GM21825 (cell line): ENCODE results near the gene ARHGDIB.

ENCODE experiments used
- ATAC-seq: cut with Tn5 transposase; IDR thresholded peaks from one replicate; pipeline ENCODE4 v1.9.1; 2021; ENCODE audit warnings: mild to moderate bottlenecking, moderate library complexity; ENCODE audit not compliant: unreplicated experiment

ARHGDIB gene

GRCh38 chr12:14957551-14958168, 3.7 kb downstream of the ARHGDIB start:
- no peak for ATAC-seq

GRCh38 chr12:14956905-14957304, 4.5 kb downstream of the ARHGDIB start:
- no peak for ATAC-seq

- peak; percentile 30 for ATAC-seq
Measured at GRCh38 chr12:14956024-14956891, 5.1 kb downstream of the ARHGDIB start.

GRCh38 chr12:14954269-14954668, 7.1 kb downstream of the ARHGDIB start:
- ATAC-seq, result no peak

- ATAC-seq, result no peak
Measured at GRCh38 chr12:14953752-14954151, 7.6 kb downstream of the ARHGDIB start.

- peak; percentile 61 for ATAC-seq
Measured at GRCh38 chr12:14952299-14952921, 9.0 kb downstream of the ARHGDIB start.

- ATAC-seq, result no peak
Measured at GRCh38 chr12:14951851-14952250, 9.6 kb downstream of the ARHGDIB start.

GRCh38 chr12:14950982-14951746, 10.2 kb downstream of the ARHGDIB start:
- no peak for ATAC-seq

GRCh38 chr12:14950421-14950820, 11.0 kb downstream of the ARHGDIB start:
- ATAC-seq, result no peak

GRCh38 chr12:14949631-14950030, 11.8 kb downstream of the ARHGDIB start:
- ATAC-seq, result no peak

GRCh38 chr12:14948672-14949071, 12.7 kb downstream of the ARHGDIB start:
- peak; percentile 90 for ATAC-seq

GRCh38 chr12:14946861-14947260, 14.5 kb downstream of the ARHGDIB start:
- no peak for ATAC-seq

- no peak for ATAC-seq
Measured at GRCh38 chr12:14946162-14946561, 15.2 kb downstream of the ARHGDIB start.

GRCh38 chr12:14942196-14942931, 19.0 kb downstream of the ARHGDIB start:
- ATAC-seq, result no peak

- no peak for ATAC-seq
Measured at GRCh38 chr12:14941369-14941768, 20.0 kb downstream of the ARHGDIB start.

- ATAC-seq, result no peak
Measured at GRCh38 chr12:14938301-14938700, 23.1 kb downstream of the ARHGDIB start, which contains the start of gene ERP27. TSS of gene ERP27 (minus strand) at chr12:14938537. CDS start at chr12:14938508, 29 bp downstream.

GRCh38 chr12:14937689-14938088, 23.7 kb downstream of the ARHGDIB start:
- ATAC-seq, result no peak

GRCh38 chr12:14937014-14937413, 24.4 kb downstream of the ARHGDIB start:
- ATAC-seq, result no peak

- ATAC-seq, result no peak
Measured at GRCh38 chr12:14936224-14936861, 25.1 kb downstream of the ARHGDIB start.

GRCh38 chr12:14935031-14935430, 26.4 kb downstream of the ARHGDIB start:
- ATAC-seq, result no peak
